ENCODE results near the gene PIGB.

PIGB gene

DNA sequence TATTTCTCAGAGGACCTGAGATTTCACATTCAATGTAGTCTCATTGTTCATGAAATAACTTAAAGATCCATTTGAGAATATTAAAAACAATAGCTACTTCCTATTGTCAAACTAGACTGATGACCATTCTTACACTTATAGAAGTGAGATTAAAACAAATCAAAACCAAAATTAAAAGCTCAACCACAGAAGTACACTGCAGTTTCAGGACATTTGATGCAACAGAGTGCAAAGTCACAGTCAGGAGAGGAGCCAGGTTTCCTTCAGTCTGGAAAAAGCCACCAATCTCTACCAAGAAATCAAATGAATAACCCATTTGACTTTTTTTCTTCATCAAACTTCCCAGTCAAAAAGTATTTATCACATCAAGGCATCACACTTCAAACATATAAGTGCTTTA lies 83.7 kb downstream of the PIGB start:
- Histone ChIP-seq H3K27me3 (ENCODE audit: insufficient read depth, poor library complexity, severe bottlenecking) (no peaks in the 10 kb centered on the region), H3K4me1 (ENCODE audit: insufficient read depth, poor library complexity, severe bottlenecking) (peaks cover 4% of the 10 kb centered on the region), H3K4me3 (ENCODE audit: severe bottlenecking) (no peak overlapping the region), H3K27ac (ENCODE audit: poor library complexity, severe bottlenecking) (no peak overlapping the region), H3K9me3 (ENCODE audit: severe bottlenecking) (no peaks in the 10 kb centered on the region), H3K36me3 (ENCODE audit: low read depth) (no peaks in the 10 kb centered on the region)
- no peak for DNase-seq (ENCODE audit: low spot score)
- TF ChIP-seq, protein P1, sequence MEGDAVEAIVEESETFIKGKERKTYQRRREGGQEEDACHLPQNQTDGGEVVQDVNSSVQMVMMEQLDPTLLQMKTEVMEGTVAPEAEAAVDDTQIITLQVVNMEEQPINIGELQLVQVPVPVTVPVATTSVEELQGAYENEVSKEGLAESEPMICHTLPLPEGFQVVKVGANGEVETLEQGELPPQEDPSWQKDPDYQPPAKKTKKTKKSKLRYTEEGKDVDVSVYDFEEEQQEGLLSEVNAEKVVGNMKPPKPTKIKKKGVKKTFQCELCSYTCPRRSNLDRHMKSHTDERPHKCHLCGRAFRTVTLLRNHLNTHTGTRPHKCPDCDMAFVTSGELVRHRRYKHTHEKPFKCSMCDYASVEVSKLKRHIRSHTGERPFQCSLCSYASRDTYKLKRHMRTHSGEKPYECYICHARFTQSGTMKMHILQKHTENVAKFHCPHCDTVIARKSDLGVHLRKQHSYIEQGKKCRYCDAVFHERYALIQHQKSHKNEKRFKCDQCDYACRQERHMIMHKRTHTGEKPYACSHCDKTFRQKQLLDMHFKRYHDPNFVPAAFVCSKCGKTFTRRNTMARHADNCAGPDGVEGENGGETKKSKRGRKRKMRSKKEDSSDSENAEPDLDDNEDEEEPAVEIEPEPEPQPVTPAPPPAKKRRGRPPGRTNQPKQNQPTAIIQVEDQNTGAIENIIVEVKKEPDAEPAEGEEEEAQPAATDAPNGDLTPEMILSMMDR (IDR thresholded peaks at IDR 0.05; ENCODE audit: poor library complexity, severe bottlenecking) = no peak
- no peak for ATAC-seq (ENCODE audit: low read depth)

GRCh38 chr15:55403531-55403930 lies 84.5 kb downstream of the PIGB start:
- no peaks in the 10 kb centered on the region for H3K36me3 ChIP-seq (ENCODE audit: low read depth)
- no peak overlapping the region for H3K4me3 ChIP-seq (ENCODE audit: severe bottlenecking)
- TF ChIP-seq, protein P1 (IDR thresholded peaks at IDR 0.05; ENCODE audit: poor library complexity, severe bottlenecking) = no peak
- DNase-seq (ENCODE audit: low spot score) (no peak), ATAC-seq (ENCODE audit: low read depth) (no peak)
- H3K27me3 ChIP-seq (ENCODE audit: insufficient read depth, poor library complexity, severe bottlenecking) = no peaks in the 10 kb centered on the region
- H3K9me3 ChIP-seq (ENCODE audit: severe bottlenecking) = no peaks in the 10 kb centered on the region
- no peak overlapping the region for H3K27ac ChIP-seq (ENCODE audit: poor library complexity, severe bottlenecking)
- peaks cover 4% of the 10 kb centered on the region for H3K4me1 ChIP-seq (ENCODE audit: insufficient read depth, poor library complexity, severe bottlenecking)

Measured in RWPE2 (cell line).